Neural crest cell (in vitro differentiated cells): ENCODE measurements around the gene PDPN. TPM values are rescaled to one million over a fixed set of nuclear protein-coding genes. Genes with fewer than 3 reads are reported as not detected.

Source experiments
- DNase-seq: peaks from one replicate; pipeline ENCODE4 v3.0.0; 2021; ENCODE audit warnings: low read depth, mixed read lengths, low spot score
- H3K27ac Mint-ChIP-seq: one replicate; pipeline ENCODE4 v1.8.0; 2021; ENCODE audit warnings: mild to moderate bottlenecking, mixed read lengths; ENCODE audit not compliant: unreplicated experiment
- H3K27me3 Mint-ChIP-seq: 2 replicates; pipeline ENCODE4 v1.8.0; 2021; ENCODE audit warnings: low read depth, mild to moderate bottlenecking, mixed read lengths
- H3K36me3 Mint-ChIP-seq: 2 replicates; pipeline ENCODE4 v1.8.0; 2021; ENCODE audit warnings: low read depth, mild to moderate bottlenecking, mixed read lengths
- H3K4me1 Mint-ChIP-seq: 2 replicates; pipeline ENCODE4 v1.8.0; 2021; ENCODE audit warnings: mixed read lengths
- H3K4me3 Mint-ChIP-seq: one replicate; pipeline ENCODE4 v1.8.0; 2021; ENCODE audit warnings: mild to moderate bottlenecking, mixed read lengths
- H3K9me3 Mint-ChIP-seq: 2 replicates; pipeline ENCODE4 v1.8.0; 2021; ENCODE audit warnings: mixed read lengths
- CTCF ChIP-seq: fragments of 200-600 bp; sonication (generic); conservative IDR thresholded peaks from 2 replicates; pipeline ENCODE4 v1.5.0; 2021; ENCODE audit warnings: antibody characterized with exemption, mild to moderate bottlenecking
- total RNA-seq: library from RNA; stranded (reverse); gene quantifications from 2 replicates; pipeline ENCODE4 v1.2.1, GENCODE V29; 2021

Gene PDPN
- total RNA-seq, 1 donor from 2014 or later, result 47.4 TPM

- Mint-ChIP-seq H3K9me3 (no peaks in the 10 kb centered on the region), H3K36me3 (no peaks in the 10 kb centered on the region), H3K4me1 (peaks cover 10% of the 10 kb centered on the region), H3K4me3 (no peak overlapping the region), H3K27ac (peak overlapping the region; percentile 75), H3K27me3 (no peaks in the 10 kb centered on the region)
- DNase-seq, result no peak
- no peak for TF ChIP-seq CTCF
Measured at GRCh38 chr1:13541435-13542215, 42.0 kb upstream of the PDPN start.

GRCh38 chr1:13543451-13544220, 40.0 kb upstream of the PDPN start:
- H3K4me3 Mint-ChIP-seq, result no peak overlapping the region
- no peaks in the 10 kb centered on the region for H3K36me3 Mint-ChIP-seq
- TF ChIP-seq CTCF, result peak; percentile 57
- DNase-seq, result peak; percentile 47
- peaks cover 10% of the 10 kb centered on the region for H3K4me1 Mint-ChIP-seq
- no peaks in the 10 kb centered on the region for H3K27me3 Mint-ChIP-seq
- no peaks in the 10 kb centered on the region for H3K9me3 Mint-ChIP-seq
- H3K27ac Mint-ChIP-seq, result peak overlapping the region; percentile 81

- Mint-ChIP-seq H3K36me3 (no peaks in the 10 kb centered on the region), H3K4me3 (no peak overlapping the region), H3K9me3 (no peaks in the 10 kb centered on the region), H3K4me1 (peaks cover 15% of the 10 kb centered on the region), H3K27me3 (no peaks in the 10 kb centered on the region), H3K27ac (no peak overlapping the region)
- peak; percentile 14 for TF ChIP-seq CTCF
- DNase-seq, result no peak
Measured at GRCh38 chr1:13544221-13544556, 39.4 kb upstream of the PDPN start.

GRCh38 chr1:13546791-13547190, 36.8 kb upstream of the PDPN start:
- no peaks in the 10 kb centered on the region for H3K27me3 Mint-ChIP-seq
- H3K27ac Mint-ChIP-seq, result no peak overlapping the region
- TF ChIP-seq CTCF, result no peak
- no peaks in the 10 kb centered on the region for H3K9me3 Mint-ChIP-seq
- no peak for DNase-seq
- no peaks in the 10 kb centered on the region for H3K36me3 Mint-ChIP-seq
- H3K4me3 Mint-ChIP-seq, result no peak overlapping the region
- H3K4me1 Mint-ChIP-seq, result peaks cover 20% of the 10 kb centered on the region

GRCh38 chr1:13548281-13548680, 35.4 kb upstream of the PDPN start:
- no peaks in the 10 kb centered on the region for H3K27me3 Mint-ChIP-seq
- no peak for DNase-seq
- H3K4me1 Mint-ChIP-seq, result peaks cover 20% of the 10 kb centered on the region
- H3K36me3 Mint-ChIP-seq, result no peaks in the 10 kb centered on the region
- H3K9me3 Mint-ChIP-seq, result no peaks in the 10 kb centered on the region
- no peak overlapping the region for H3K4me3 Mint-ChIP-seq
- TF ChIP-seq CTCF, result no peak
- no peak overlapping the region for H3K27ac Mint-ChIP-seq
